ENCODE measurements around the gene NLGN4X.

DNA sequence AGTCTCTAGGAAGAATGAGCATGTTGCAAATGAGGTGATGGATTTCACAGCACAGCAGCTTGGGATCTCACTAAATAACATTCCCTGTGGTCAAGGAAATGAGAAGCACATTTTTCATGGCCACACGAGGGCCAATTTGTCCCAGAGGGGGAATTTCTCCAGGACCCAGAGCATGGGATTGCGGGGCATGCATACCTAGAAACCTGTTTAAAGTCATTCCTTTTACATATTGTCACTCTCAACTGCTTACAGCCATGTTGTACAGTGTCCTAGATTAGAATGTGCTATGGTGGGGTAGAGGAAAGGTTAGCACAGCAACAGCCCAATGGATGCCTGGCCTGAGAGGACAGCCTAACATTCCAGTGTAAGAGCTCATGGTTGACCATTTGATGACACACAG, 37.4 kb upstream of the NLGN4X start:
- TF ChIP-seq, protein P1, sequence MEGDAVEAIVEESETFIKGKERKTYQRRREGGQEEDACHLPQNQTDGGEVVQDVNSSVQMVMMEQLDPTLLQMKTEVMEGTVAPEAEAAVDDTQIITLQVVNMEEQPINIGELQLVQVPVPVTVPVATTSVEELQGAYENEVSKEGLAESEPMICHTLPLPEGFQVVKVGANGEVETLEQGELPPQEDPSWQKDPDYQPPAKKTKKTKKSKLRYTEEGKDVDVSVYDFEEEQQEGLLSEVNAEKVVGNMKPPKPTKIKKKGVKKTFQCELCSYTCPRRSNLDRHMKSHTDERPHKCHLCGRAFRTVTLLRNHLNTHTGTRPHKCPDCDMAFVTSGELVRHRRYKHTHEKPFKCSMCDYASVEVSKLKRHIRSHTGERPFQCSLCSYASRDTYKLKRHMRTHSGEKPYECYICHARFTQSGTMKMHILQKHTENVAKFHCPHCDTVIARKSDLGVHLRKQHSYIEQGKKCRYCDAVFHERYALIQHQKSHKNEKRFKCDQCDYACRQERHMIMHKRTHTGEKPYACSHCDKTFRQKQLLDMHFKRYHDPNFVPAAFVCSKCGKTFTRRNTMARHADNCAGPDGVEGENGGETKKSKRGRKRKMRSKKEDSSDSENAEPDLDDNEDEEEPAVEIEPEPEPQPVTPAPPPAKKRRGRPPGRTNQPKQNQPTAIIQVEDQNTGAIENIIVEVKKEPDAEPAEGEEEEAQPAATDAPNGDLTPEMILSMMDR (IDR thresholded peaks at IDR 0.05) = no peak
- no peak for TF ChIP-seq POLR2A (IDR thresholded peaks at IDR 0.05)

Data from body of pancreas (tissue), 4 donors.